GM18867 (cell line): ENCODE results near the gene AMDHD1.

Source experiments
- ATAC-seq: cut with Tn5 transposase; IDR thresholded peaks from one replicate; pipeline ENCODE4 v1.9.1; 2021; ENCODE audit warnings: mild to moderate bottlenecking, moderate library complexity; ENCODE audit not compliant: unreplicated experiment

Gene AMDHD1

GRCh38 chr12:95993907-95994306 lies 50.8 kb downstream of the AMDHD1 start:
- ATAC-seq, result no peak

GRCh38 chr12:95994476-95994875 lies 51.3 kb downstream of the AMDHD1 start:
- no peak for ATAC-seq

GRCh38 chr12:95995238-95996031 lies 52.3 kb downstream of the AMDHD1 start:
- no peak for ATAC-seq

GRCh38 chr12:95996034-95996658 lies 53.0 kb downstream of the AMDHD1 start, which contains the start of gene HAL:
Gene HAL, minus strand, starts transcription at chr12:95996344. Its CDS starts 434 bp downstream, at chr12:95995910.
- ATAC-seq, result no peak

- ATAC-seq, result no peak
Observed at GRCh38 chr12:95997276-95997675, 54.1 kb downstream of the AMDHD1 start.

- ATAC-seq, result no peak
Observed at GRCh38 chr12:95997911-95998510, 54.9 kb downstream of the AMDHD1 start.

- peak; percentile 98 for ATAC-seq
Observed at GRCh38 chr12:95998611-95999286, 55.6 kb downstream of the AMDHD1 start.

- no peak for ATAC-seq
Observed at GRCh38 chr12:95999484-95999883, 56.4 kb downstream of the AMDHD1 start.

GRCh38 chr12:96000858-96001257 lies 57.7 kb downstream of the AMDHD1 start:
- ATAC-seq, result no peak

GRCh38 chr12:96006727-96007126 lies 63.6 kb downstream of the AMDHD1 start:
- no peak for ATAC-seq

- ATAC-seq, result no peak
Observed at GRCh38 chr12:96007729-96008128, 64.6 kb downstream of the AMDHD1 start.

GRCh38 chr12:96014943-96015599 lies 71.9 kb downstream of the AMDHD1 start:
- no peak for ATAC-seq

- ATAC-seq, result no peak
Observed at GRCh38 chr12:96015672-96016071, 72.5 kb downstream of the AMDHD1 start.
